DLD1 (cell line): ENCODE data around the gene ACRV1.

Source experiments
- in situ Hi-C: cut with HindIII; loops from 2 replicates; pipeline ENCODE4 v1.10.0; 2017; ENCODE audit warnings: low sequenced_read_pairs

Gene ACRV1

GRCh38 chr11:125662689-125663088, 18.0 kb downstream of the ACRV1 start:
- in situ Hi-C loops = no loop called here

- in situ Hi-C loops = no loop called here
These were observed 31.0 kb downstream of the ACRV1 start for GRCh38 chr11:125649465-125650166.

- in situ Hi-C loops = no loop called here
These were observed 34.8 kb downstream of the ACRV1 start for GRCh38 chr11:125645871-125646270.

GRCh38 chr11:125638315-125638714, 42.3 kb downstream of the ACRV1 start:
- in situ Hi-C loops = no loop called here

GRCh38 chr11:125637840-125638239, 42.8 kb downstream of the ACRV1 start:
- in situ Hi-C loops = no loop called here

- in situ Hi-C loops = no loop called here
These were observed 53.3 kb downstream of the ACRV1 start for GRCh38 chr11:125627236-125627910.

- in situ Hi-C loops = no loop called here
These were observed 54.2 kb downstream of the ACRV1 start for GRCh38 chr11:125626288-125626950.

- in situ Hi-C loops = no loop called here
These were observed 54.9 kb downstream of the ACRV1 start for GRCh38 chr11:125625630-125626287.

- in situ Hi-C loops = no loop called here
These were observed 55.4 kb downstream of the ACRV1 start for GRCh38 chr11:125625225-125625629.

GRCh38 chr11:125624756-125625213, 55.9 kb downstream of the ACRV1 start, which contains the start of gene CHEK1:
Gene CHEK1, plus strand, starts transcription at chr11:125625163. Its CDS starts 1,606 bp downstream, at chr11:125626769.
- in situ Hi-C loops = no loop called here

- in situ Hi-C loops = no loop called here
These were observed 57.6 kb downstream of the ACRV1 start for GRCh38 chr11:125623064-125623463.

GRCh38 chr11:125621995-125622394, 58.7 kb downstream of the ACRV1 start:
- in situ Hi-C loops = no loop called here
